OCI-LY7 (cell line): Measurements from ENCODE around the gene TBC1D20. TPM values are rescaled to one million over a fixed set of nuclear protein-coding genes. Genes with fewer than 3 reads are reported as not detected.

Experiments used
- BruUV-seq: library from RNA; stranded (reverse); fragments of 400-500 nt; replicated peaks from 2 replicates; lab custom pipeline; 2021; lab: Mats Ljungman, UMichigan
- CTCF ChIA-PET: fragments of 300-600 bp; sonication (Branson Sonifier 250); formaldehyde crosslinking; loops from one replicate; lab custom pipeline; 2022; ENCODE audit warnings: antibody characterized with exemption; ENCODE audit not compliant: unreplicated experiment; lab: Charles Lee
- POLR2A ChIA-PET: fragments of 300-600 bp; sonication (Branson Sonifier 250); formaldehyde crosslinking; loops from one replicate; lab custom pipeline; 2022; ENCODE audit warnings: antibody characterized with exemption; lab: Charles Lee
- DNase-seq: peaks from one replicate; pipeline ENCODE4 v3.0.0-alpha.2; 2015; ENCODE audit warnings: low spot score
- H2AFZ ChIP-seq: fragments of 200-600 bp; sonication (generic), shearing (Covaris generic); 2 replicates; pipeline ENCODE4 v1.6.1; 2014; ENCODE audit warnings: mild to moderate bottlenecking, antibody characterized with exemption, low read length, moderate library complexity
- H3K27ac ChIP-seq: fragments of 200-600 bp; sonication (generic); 2 replicates; pipeline ENCODE4 v1.5.1; 2014; ENCODE audit warnings: mixed run types, low read depth, mild to moderate bottlenecking, moderate library complexity, low read length, inconsistent platforms; ENCODE audit not compliant: poor library complexity, severe bottlenecking
- H3K36me3 ChIP-seq: fragments of 200-600 bp; sonication (generic); 2 replicates; pipeline ENCODE4 v1.6.1; 2014; ENCODE audit warnings: mild to moderate bottlenecking, antibody characterized with exemption, low read length, moderate library complexity, mixed read lengths; ENCODE audit not compliant: insufficient read depth
- H3K4me1 ChIP-seq: fragments of 200-600 bp; sonication (generic); 2 replicates; pipeline ENCODE4 v1.5.1; 2014; ENCODE audit warnings: mild to moderate bottlenecking, low read length; ENCODE audit not compliant: insufficient read depth, poor library complexity, severe bottlenecking
- H3K4me2 ChIP-seq: fragments of 200-600 bp; sonication (generic); 2 replicates; pipeline ENCODE4 v1.6.1; 2014; ENCODE audit warnings: mild to moderate bottlenecking, low read length
- H3K4me3 ChIP-seq: fragments of 200-600 bp; sonication (generic); 2 replicates; pipeline ENCODE4 v1.5.1; 2014; ENCODE audit warnings: mild to moderate bottlenecking, low read depth, low read length; ENCODE audit not compliant: poor library complexity, severe bottlenecking
- H3K79me2 ChIP-seq: fragments of 200-600 bp; sonication (generic); 2 replicates; pipeline ENCODE4 v1.6.1; 2016; ENCODE audit warnings: low read depth, mild to moderate bottlenecking, low read length, moderate library complexity, mixed read lengths; ENCODE audit not compliant: insufficient read depth
- H3K9me2 ChIP-seq: fragments of 200-600 bp; sonication (generic); 2 replicates; pipeline ENCODE4 v1.6.1; 2016; ENCODE audit warnings: mild to moderate bottlenecking, low read length, mixed read lengths; ENCODE audit not compliant: insufficient read depth
- H3K9me3 ChIP-seq: fragments of 200-600 bp; sonication (generic); 2 replicates; pipeline ENCODE4 v1.6.1; 2014; ENCODE audit warnings: mild to moderate bottlenecking, mixed run types, low read length, mixed read lengths
- H4K20me1 ChIP-seq: fragments of 200-600 bp; sonication (generic); 2 replicates; pipeline ENCODE4 v1.6.1; 2014; ENCODE audit warnings: mild to moderate bottlenecking, antibody characterized with exemption, low read length, moderate library complexity, mixed read lengths; ENCODE audit not compliant: insufficient read depth
- CTCF ChIP-seq: fragments of 200-600 bp; sonication (generic); conservative IDR thresholded peaks from 2 replicates; pipeline ENCODE4 v1.5.1; 2014; ENCODE audit warnings: mild to moderate bottlenecking, antibody characterized with exemption, low read length, moderate library complexity, mixed read lengths
- EZH2phosphoT487 ChIP-seq: fragments of 200-600 bp; sonication (generic); IDR thresholded peaks from 2 replicates; pipeline ENCODE4 v1.6.1; 2018; ENCODE audit warnings: low read depth, borderline replicate concordance, mild to moderate bottlenecking, mixed run types, antibody characterized with exemption, low read length, moderate library complexity, mixed read lengths
- intact Hi-C: fragments of 100-400 bp; cut with micrococcal nuclease; formaldehyde crosslinking; loops from one replicate; pipeline ENCODE4 v1.10.0; 2022; ENCODE audit not compliant: unreplicated experiment
- total RNA-seq, 2 experiments: library from RNA; depleted of rRNA in 1 of 2; stranded (reverse); fragments of >200 nt in 1 of 2; shearing (Covaris generic) in 1 of 2; gene quantifications; 2 replicates each; pipeline ENCODE4 v1.2.3, GENCODE V29; 2014 to 2022

The TBC1D20 gene
- total RNA-seq, 2 experiments from 2014 or later: 17.4 to 20.8 TPM

GRCh38 chr20:420166-420620, 42.1 kb downstream of the TBC1D20 start:
- Histone ChIP-seq H2AFZ (no peak overlapping the region), H3K9me2 (no peaks in the 10 kb centered on the region), H3K4me1 (peaks cover 12% of the 10 kb centered on the region), H3K9me3 (no peaks in the 10 kb centered on the region), H3K36me3 (peaks cover 80% of the 10 kb centered on the region), H3K27ac (no peak overlapping the region), H4K20me1 (no peaks in the 10 kb centered on the region), H3K79me2 (no peaks in the 10 kb centered on the region), H3K4me2 (no peak overlapping the region; the same call in 1 of the 2 replicates), H3K4me3 (no peak overlapping the region)
- ChIA-PET POLR2A (interaction anchor here (0.6 kb wide), 1 partner anchor 64 kb away, joined by 4 read pairs; no protein-coding TSS in a partner anchor), CTCF (no interaction called here)
- DNase-seq: no peak
- TF ChIP-seq CTCF (no peak), EZH2phosphoT487 (no peak)
- intact Hi-C loops: no loop called here
- no TSS peak for BruUV-seq

GRCh38 chr20:419556-420165, 42.7 kb downstream of the TBC1D20 start:
- H2AFZ ChIP-seq: no peak overlapping the region
- TF ChIP-seq CTCF: no peak
- TF ChIP-seq EZH2phosphoT487: no peak
- no TSS peak for BruUV-seq
- H3K27ac ChIP-seq: no peak overlapping the region
- H3K9me3 ChIP-seq: no peaks in the 10 kb centered on the region
- intact Hi-C loops: no loop called here
- H3K4me3 ChIP-seq: no peak overlapping the region
- ChIA-PET CTCF (no interaction called here), POLR2A (interaction anchor here (0.6 to 1.1 kb wide), 2 partner anchors 10 to 63 kb away, joined by 3 to 4 read pairs; no protein-coding TSS in a partner anchor)
- H3K36me3 ChIP-seq: peaks cover 82% of the 10 kb centered on the region
- H3K9me2 ChIP-seq: no peaks in the 10 kb centered on the region
- DNase-seq: peak; percentile 37
- no peak overlapping the region; the same call in 1 of the 2 replicates for H3K4me2 ChIP-seq
- H3K4me1 ChIP-seq: peaks cover 12% of the 10 kb centered on the region
- no peaks in the 10 kb centered on the region for H4K20me1 ChIP-seq
- H3K79me2 ChIP-seq: no peaks in the 10 kb centered on the region

GRCh38 chr20:418858-419365, 43.4 kb downstream of the TBC1D20 start:
- peaks cover 12% of the 10 kb centered on the region for H3K4me1 ChIP-seq
- no peaks in the 10 kb centered on the region for H3K9me3 ChIP-seq
- 0 out of 2 replicates have a peak, but pooled peaks cover 6% of the 10 kb centered on the region for H3K79me2 ChIP-seq
- no TSS peak for BruUV-seq
- H3K36me3 ChIP-seq: peaks cover 82% of the 10 kb centered on the region
- no peaks in the 10 kb centered on the region for H4K20me1 ChIP-seq
- no peak overlapping the region for H3K4me2 ChIP-seq
- H3K9me2 ChIP-seq: no peaks in the 10 kb centered on the region
- intact Hi-C loops: no loop called here
- TF ChIP-seq EZH2phosphoT487 (no peak), CTCF (no peak)
- no peak for DNase-seq
- POLR2A ChIA-PET: interaction anchor here (1.1 kb wide), 1 partner anchor 9 kb away, joined by 3 read pairs; no protein-coding TSS in a partner anchor
- H3K27ac ChIP-seq: no peak overlapping the region
- CTCF ChIA-PET: no interaction called here
- H2AFZ ChIP-seq: no peak overlapping the region
- no peak overlapping the region for H3K4me3 ChIP-seq
